Natural killer cell (primary cell): ENCODE measurements around the gene GADL1. TPM values are rescaled to one million over a fixed set of nuclear protein-coding genes. Genes with fewer than 3 reads are reported as not detected.
A peak's percentile ranks its signal among the peaks of the same experiment; 100 is the strongest.

Experiments
- ATAC-seq, 3 donors: fragments of 150-1000 bp in 2 of 3; fragments of 200-7000 bp in 1 of 3; cut with Tn5 transposase; 1 replicate in 1 of 3; 2 replicates in 2 of 3; pipeline ENCODE4 v1.10.0; 2021; ENCODE audit warnings: mild to moderate bottlenecking in 2 of 3, moderate library complexity in 2 of 3
- DNase-seq, 2 donors: peaks; one replicate each; pipeline versions ENCODE4 v3.0.0 to v3.0.0-alpha.2; 2013 to 2021; ENCODE audit warnings: mixed read lengths in 1 of 2
- H3K27ac ChIP-seq: one replicate; pipeline ENCODE4 v1.5.1; 2013; ENCODE audit warnings: mild to moderate bottlenecking, low read length
- H3K27me3 ChIP-seq: one replicate; pipeline ENCODE4 v1.6.1; 2013; ENCODE audit warnings: low read length; ENCODE audit not compliant: control insufficient read depth, insufficient read depth
- H3K36me3 ChIP-seq: one replicate; pipeline ENCODE4 v1.6.1; 2013; ENCODE audit warnings: low read length; ENCODE audit not compliant: control insufficient read depth, insufficient read depth
- H3K4me1 ChIP-seq: one replicate; pipeline ENCODE4 v1.6.1; 2013; ENCODE audit warnings: low read length; ENCODE audit not compliant: control insufficient read depth, insufficient read depth
- H3K4me3 ChIP-seq: one replicate; pipeline ENCODE4 v1.5.1; 2013; ENCODE audit warnings: low read length
- H3K9me3 ChIP-seq: one replicate; pipeline ENCODE4 v1.6.1; 2013; ENCODE audit warnings: low read length; ENCODE audit not compliant: control insufficient read depth, insufficient read depth
- H3K27ac Mint-ChIP-seq, 2 donors: one replicate each; pipeline ENCODE4 v1.8.0; 2022; ENCODE audit warnings: mild to moderate bottlenecking in 2 of 2, mixed read lengths in 2 of 2, moderate library complexity in 1 of 2
- H3K27me3 Mint-ChIP-seq, 2 donors: one replicate each; pipeline ENCODE4 v1.8.0; 2022; ENCODE audit warnings: low read depth in 2 of 2, mixed read lengths in 2 of 2
- H3K36me3 Mint-ChIP-seq: one replicate; pipeline ENCODE4 v1.8.0; 2022; ENCODE audit warnings: mixed read lengths
- H3K4me1 Mint-ChIP-seq, 2 donors: one replicate each; pipeline ENCODE4 v1.8.0; 2022; ENCODE audit warnings: mixed read lengths in 2 of 2
- H3K4me3 Mint-ChIP-seq: one replicate; pipeline ENCODE4 v1.8.0; 2022; ENCODE audit warnings: mild to moderate bottlenecking, moderate library complexity, mixed read lengths
- H3K9me3 Mint-ChIP-seq, 2 donors: one replicate each; pipeline ENCODE4 v1.8.0; 2022; ENCODE audit warnings: mixed read lengths in 2 of 2
- WGBS: methylation state at CpG from one replicate; pipeline ENCODE4 v1.1.7; 2013; ENCODE audit warnings: missing lambda C conversion rate; ENCODE audit not compliant: insufficient coverage; 5-methylcytosine and 5-hydroxymethylcytosine counted together
- intact Hi-C: fragments of 100-400 bp; cut with micrococcal nuclease; formaldehyde crosslinking; loops from one replicate; pipeline ENCODE4 v1.14.2; 2022
- total RNA-seq, 4 donors: library from RNA; stranded (reverse); fragments of 120-200 nt in 1 of 4; gene quantifications; one replicate each; pipeline versions ENCODE4 v1.2.3 to v1.2.4, GENCODE V29; 2013 to 2022
- TF ChIP-seq, protein P1 (sequence below): fragments of 200-600 bp; IDR thresholded peaks from one replicate; pipeline ENCODE4 v1.8.0; 2022; ENCODE audit warnings: antibody characterized with exemption

The GADL1 gene
- total RNA-seq, 3 donors from 2014 or later (not counting 1 experiment from before 2014, with no cell fraction given): not detected

DNA sequence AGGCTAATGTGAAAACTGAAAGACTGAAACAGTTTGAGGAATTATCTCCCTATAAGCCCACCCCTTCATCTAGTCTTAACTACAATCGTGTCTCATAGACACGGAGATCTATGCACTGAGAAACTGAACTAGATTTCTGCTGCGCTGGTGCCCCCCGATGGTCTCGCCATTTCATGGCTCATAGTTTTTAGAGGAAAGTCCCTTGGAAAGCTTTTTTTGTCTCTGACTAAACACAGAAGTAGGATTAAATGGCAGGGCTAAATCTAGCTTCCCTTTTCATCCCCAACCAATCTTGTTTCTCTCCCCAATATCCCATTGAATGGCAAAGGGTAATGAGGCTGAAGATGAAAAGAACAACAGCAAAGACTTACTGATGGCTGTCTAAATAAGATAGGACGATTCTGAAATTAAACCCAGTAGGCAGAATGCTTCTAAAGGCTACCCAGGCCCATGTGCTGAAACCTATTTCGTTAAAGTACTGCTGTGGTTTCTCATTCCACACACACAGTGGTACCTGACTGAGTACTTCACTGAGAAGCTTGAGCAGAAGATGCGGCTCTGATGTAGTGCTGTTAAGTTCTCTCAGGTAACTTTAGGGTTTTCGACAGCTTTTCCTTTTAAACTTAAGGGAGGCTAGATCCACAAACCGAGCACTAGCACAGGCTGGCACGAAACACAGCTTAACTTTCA is 142.7 kb downstream of the GADL1 start:
- no peak overlapping the region for H3K27ac ChIP-seq
- no peaks in the 10 kb centered on the region for H3K36me3 ChIP-seq
- H3K36me3 Mint-ChIP-seq: no peaks in the 10 kb centered on the region

DNA sequence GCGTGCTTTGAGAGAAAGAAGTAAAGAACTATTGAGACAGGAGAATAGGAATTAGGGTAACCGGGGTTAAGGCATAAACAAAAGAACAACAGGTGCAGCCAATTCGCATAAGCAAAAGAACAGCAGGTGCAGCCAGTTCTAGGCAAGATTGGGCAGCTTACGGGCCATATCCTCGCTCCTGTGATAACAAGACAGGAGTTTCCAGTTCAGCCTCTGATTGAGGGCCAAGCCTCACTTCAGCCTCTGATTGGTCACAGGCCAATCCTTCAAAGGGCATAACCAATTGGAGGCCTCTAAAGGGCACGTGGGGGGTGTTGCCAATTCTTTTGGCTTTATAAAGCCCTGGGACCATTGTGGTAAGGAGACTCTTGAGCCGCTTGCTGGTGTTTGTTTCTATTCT is 143.5 kb downstream of the GADL1 start:
- TF ChIP-seq, protein P1, sequence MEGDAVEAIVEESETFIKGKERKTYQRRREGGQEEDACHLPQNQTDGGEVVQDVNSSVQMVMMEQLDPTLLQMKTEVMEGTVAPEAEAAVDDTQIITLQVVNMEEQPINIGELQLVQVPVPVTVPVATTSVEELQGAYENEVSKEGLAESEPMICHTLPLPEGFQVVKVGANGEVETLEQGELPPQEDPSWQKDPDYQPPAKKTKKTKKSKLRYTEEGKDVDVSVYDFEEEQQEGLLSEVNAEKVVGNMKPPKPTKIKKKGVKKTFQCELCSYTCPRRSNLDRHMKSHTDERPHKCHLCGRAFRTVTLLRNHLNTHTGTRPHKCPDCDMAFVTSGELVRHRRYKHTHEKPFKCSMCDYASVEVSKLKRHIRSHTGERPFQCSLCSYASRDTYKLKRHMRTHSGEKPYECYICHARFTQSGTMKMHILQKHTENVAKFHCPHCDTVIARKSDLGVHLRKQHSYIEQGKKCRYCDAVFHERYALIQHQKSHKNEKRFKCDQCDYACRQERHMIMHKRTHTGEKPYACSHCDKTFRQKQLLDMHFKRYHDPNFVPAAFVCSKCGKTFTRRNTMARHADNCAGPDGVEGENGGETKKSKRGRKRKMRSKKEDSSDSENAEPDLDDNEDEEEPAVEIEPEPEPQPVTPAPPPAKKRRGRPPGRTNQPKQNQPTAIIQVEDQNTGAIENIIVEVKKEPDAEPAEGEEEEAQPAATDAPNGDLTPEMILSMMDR: no peak
- no peak overlapping the region for H3K27ac Mint-ChIP-seq
- Histone ChIP-seq H3K9me3 (no peaks in the 10 kb centered on the region), H3K27me3 (no peaks in the 10 kb centered on the region), H3K27ac (no peak overlapping the region), H3K4me3 (no peak overlapping the region), H3K4me1 (no peaks in the 10 kb centered on the region), H3K36me3 (no peaks in the 10 kb centered on the region)
- WGBS: 84% methylated on average over 7 of the region's 7 CpGs
- no peaks in the 10 kb centered on the region for H3K36me3 Mint-ChIP-seq
- intact Hi-C loops: loop anchor here (1.0 to 10.0 kb wide), 3 partner anchors 636 to 738 kb away; no protein-coding TSS in a partner anchor
- H3K4me3 Mint-ChIP-seq: no peak overlapping the region
- no peaks in the 10 kb centered on the region for H3K4me1 Mint-ChIP-seq
- H3K27me3 Mint-ChIP-seq: no peaks in the 10 kb centered on the region
- DNase-seq: no peak
- no peaks in the 10 kb centered on the region for H3K9me3 Mint-ChIP-seq
- ATAC-seq: no peak

More for the DNA sequence above, 142.7 kb downstream of the GADL1 start:
- Mint-ChIP-seq H3K4me1 (no peaks in the 10 kb centered on the region), H3K27ac (no peak overlapping the region), H3K9me3 (no peaks in the 10 kb centered on the region), H3K27me3 (no peaks in the 10 kb centered on the region), H3K4me3 (no peak overlapping the region)
- Histone ChIP-seq H3K27me3 (no peaks in the 10 kb centered on the region), H3K4me3 (no peak overlapping the region), H3K4me1 (no peaks in the 10 kb centered on the region), H3K9me3 (no peaks in the 10 kb centered on the region)
- DNase-seq (peak in 1 of 2 donors; percentile 73), ATAC-seq (peak in 2 of 3 donors; percentile 36 to 68)
- WGBS: 62% methylated on average over 11 of the region's 11 CpGs
- intact Hi-C loops: loop anchor here (1.0 to 10.0 kb wide), 3 partner anchors 637 to 738 kb away; no protein-coding TSS in a partner anchor
- TF ChIP-seq, protein P1: peak; percentile 19

DNA sequence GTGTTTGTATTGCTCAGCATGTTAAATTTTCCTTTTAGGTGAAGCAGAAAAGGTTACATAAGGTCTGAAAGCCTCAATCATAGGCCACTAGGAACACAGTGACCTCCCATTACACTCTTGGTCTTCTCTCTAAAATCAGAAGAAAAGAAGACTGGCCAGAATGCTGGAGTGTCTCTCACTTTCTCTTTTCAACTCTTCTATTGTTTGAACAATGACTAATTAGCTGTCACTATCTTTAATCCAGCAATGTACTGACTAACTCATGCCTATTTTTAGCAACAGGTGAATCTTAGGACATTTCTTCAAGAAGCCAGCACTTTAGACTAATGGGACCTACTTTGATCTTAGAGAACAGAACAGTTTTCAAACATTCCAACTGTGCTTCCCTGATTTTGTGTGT is 145.2 kb downstream of the GADL1 start:
- ATAC-seq: no peak
- TF ChIP-seq, protein P1: no peak
- Histone ChIP-seq H3K4me1 (no peaks in the 10 kb centered on the region), H3K9me3 (no peaks in the 10 kb centered on the region), H3K27ac (no peak overlapping the region), H3K36me3 (no peaks in the 10 kb centered on the region), H3K4me3 (no peak overlapping the region), H3K27me3 (no peaks in the 10 kb centered on the region)
- Mint-ChIP-seq H3K4me3 (no peak overlapping the region), H3K36me3 (no peaks in the 10 kb centered on the region), H3K27ac (no peak overlapping the region), H3K4me1 (no peaks in the 10 kb centered on the region), H3K9me3 (no peaks in the 10 kb centered on the region), H3K27me3 (no peaks in the 10 kb centered on the region)
- intact Hi-C loops: no loop called here
- no peak for DNase-seq
